Measurements from ENCODE around the gene OR6S1.

OR6S1 gene

DNA sequence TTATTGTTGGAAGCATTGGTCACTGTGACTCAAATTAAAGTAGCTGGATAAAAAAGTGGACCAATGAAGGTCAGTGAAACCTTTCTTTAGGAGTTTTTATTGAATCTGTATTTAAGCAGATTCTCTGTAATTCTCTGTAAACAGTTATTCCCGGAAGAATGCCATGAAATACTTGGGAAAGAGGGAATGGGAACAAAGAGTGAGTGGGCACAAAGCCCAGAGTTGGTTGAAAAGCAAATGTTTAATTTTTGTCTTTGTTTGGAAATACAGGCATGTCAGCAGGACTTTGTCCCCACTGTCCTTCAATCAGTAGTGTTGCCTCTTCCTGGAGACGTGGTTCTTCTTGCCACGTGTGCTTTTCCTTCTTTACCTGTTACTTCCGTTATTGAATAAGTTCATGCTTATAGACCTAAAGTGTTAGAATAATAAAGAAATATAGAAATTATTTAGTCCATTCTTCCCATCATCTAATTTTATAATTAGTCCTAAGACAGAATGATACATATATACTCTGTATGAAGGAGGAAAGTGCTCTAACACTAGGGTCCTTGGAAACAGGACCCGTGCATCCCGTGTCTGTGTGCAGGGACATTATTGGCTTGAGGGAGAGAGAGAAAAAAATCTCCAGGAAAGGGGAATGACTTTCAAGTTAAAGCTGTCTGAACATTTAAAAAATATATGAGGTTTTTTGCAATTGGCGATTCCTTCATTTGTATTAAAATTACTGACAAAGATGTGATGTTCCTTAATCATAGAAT lies 45.1 kb upstream of the OR6S1 start:
- Histone ChIP-seq H3K9me3 (ENCODE audit: severe bottlenecking) (peaks cover 26% of the 10 kb centered on the region), H3K36me3 (no peaks in the 10 kb centered on the region), H3K27ac (no peak overlapping the region), H3K4me3 (ENCODE audit: low read depth, low read length) (no peak overlapping the region), H3K27me3 (ENCODE audit: insufficient read depth, low read depth, severe bottlenecking) (peaks cover 94% of the 10 kb centered on the region)
- TF ChIP-seq, protein P1, sequence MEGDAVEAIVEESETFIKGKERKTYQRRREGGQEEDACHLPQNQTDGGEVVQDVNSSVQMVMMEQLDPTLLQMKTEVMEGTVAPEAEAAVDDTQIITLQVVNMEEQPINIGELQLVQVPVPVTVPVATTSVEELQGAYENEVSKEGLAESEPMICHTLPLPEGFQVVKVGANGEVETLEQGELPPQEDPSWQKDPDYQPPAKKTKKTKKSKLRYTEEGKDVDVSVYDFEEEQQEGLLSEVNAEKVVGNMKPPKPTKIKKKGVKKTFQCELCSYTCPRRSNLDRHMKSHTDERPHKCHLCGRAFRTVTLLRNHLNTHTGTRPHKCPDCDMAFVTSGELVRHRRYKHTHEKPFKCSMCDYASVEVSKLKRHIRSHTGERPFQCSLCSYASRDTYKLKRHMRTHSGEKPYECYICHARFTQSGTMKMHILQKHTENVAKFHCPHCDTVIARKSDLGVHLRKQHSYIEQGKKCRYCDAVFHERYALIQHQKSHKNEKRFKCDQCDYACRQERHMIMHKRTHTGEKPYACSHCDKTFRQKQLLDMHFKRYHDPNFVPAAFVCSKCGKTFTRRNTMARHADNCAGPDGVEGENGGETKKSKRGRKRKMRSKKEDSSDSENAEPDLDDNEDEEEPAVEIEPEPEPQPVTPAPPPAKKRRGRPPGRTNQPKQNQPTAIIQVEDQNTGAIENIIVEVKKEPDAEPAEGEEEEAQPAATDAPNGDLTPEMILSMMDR (IDR thresholded peaks at IDR 0.05; ENCODE audit: low read depth, low read length): no peak
- no peak for DNase-seq

DNA sequence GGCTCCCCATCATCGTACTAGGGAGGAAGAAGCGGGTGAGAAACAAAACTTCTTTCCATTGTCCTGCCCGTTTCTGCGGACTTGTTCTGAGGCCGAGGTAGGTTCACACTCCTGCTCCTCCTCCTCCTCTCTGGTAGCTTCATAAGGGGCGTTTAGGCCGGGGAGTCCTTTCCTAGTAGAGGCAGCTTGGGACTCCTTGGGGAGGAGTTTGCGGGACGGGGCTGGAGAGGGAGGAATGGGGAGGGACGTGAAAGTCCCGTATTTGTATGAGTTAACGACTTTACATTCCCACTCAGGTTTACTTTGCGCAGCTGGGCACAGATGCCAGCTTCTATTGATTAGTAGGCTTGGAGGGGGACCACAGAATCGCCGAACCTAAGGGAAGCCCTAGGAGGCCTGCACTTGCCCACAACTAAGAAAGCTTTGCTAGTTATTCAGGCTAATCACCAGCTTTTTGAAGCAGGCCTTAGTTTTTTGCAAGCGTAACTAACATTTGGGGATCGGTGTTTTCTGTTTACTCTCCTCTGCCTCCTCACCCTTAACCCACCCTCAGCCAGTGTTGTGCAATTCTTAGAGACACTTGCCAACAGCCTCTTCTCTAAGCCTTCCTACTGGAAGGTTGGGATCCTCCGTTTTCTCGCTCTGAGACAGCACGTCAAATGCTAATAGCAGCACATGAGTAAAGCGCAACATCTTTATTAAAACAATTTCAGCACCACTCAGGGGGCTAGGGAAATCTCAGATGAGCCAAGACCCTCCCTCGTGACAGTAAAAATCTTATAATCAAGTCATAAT lies 43.4 kb upstream of the OR6S1 start:
- TF ChIP-seq, protein P1 (IDR thresholded peaks at IDR 0.05; ENCODE audit: low read depth, low read length): no peak
- H3K27ac ChIP-seq: no peak overlapping the region
- no peak for DNase-seq
- peaks cover 29% of the 10 kb centered on the region for H3K9me3 ChIP-seq (ENCODE audit: severe bottlenecking)
- H3K36me3 ChIP-seq: no peaks in the 10 kb centered on the region
- no peak overlapping the region for H3K4me3 ChIP-seq (ENCODE audit: low read depth, low read length)
- H3K27me3 ChIP-seq (ENCODE audit: insufficient read depth, low read depth, severe bottlenecking): peaks cover 98% of the 10 kb centered on the region

DNA sequence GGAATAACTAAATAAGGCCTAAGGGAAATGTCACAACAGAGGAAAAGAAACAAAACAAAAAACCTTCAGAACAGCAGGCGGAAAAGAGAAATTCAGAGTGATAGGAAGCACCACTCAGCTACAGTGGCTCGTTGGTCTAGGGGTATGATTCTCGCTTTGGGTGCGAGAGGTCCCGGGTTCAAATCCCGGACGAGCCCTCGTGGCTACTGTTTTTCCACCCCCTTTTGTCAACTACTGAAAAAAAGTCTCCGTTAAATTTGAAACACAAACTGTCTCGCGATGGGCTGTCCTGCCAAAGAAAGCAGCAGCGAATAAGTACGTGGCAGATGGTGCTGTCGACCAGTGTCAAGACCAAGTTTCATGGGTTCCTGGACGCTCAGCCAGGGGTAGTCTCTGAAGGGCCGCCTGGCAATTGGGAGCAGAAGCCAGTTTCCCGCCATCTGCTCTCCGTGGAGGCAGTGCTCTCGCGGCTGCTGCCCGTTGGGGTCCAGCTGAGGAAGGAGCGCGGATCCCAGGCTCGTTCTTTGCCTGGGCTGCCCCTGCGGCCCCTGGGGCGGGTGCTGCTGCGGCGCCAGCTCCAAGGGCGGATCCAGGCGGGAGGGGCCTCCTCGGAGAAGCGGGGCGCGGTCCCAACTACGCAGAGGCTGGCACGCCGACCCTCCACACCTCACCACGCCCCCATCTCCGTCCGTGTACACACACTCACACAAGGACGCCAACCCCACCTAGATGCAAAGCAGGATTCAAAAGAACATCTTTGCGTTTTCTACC lies 42.6 kb upstream of the OR6S1 start, which contains the start of gene RNASE4:
Gene RNASE4 (plus strand): TSS at position 670 of the 771 bp plus-strand sequence. CDS start 14,812 bp downstream, outside the sequence.
- no peak within 1 kb of the TSS for H3K4me3 ChIP-seq (ENCODE audit: low read depth, low read length)
- H3K9me3 ChIP-seq (ENCODE audit: severe bottlenecking): peaks cover 29% of the 10 kb centered on the region
- peaks cover 98% of the 10 kb centered on the region for H3K27me3 ChIP-seq (ENCODE audit: insufficient read depth, low read depth, severe bottlenecking)
- no peak for DNase-seq
- no peaks in the 10 kb centered on the region for H3K36me3 ChIP-seq
- no peak within 1 kb of the TSS for H3K27ac ChIP-seq
- TF ChIP-seq, protein P1 (IDR thresholded peaks at IDR 0.05; ENCODE audit: low read depth, low read length): no peak

DNA sequence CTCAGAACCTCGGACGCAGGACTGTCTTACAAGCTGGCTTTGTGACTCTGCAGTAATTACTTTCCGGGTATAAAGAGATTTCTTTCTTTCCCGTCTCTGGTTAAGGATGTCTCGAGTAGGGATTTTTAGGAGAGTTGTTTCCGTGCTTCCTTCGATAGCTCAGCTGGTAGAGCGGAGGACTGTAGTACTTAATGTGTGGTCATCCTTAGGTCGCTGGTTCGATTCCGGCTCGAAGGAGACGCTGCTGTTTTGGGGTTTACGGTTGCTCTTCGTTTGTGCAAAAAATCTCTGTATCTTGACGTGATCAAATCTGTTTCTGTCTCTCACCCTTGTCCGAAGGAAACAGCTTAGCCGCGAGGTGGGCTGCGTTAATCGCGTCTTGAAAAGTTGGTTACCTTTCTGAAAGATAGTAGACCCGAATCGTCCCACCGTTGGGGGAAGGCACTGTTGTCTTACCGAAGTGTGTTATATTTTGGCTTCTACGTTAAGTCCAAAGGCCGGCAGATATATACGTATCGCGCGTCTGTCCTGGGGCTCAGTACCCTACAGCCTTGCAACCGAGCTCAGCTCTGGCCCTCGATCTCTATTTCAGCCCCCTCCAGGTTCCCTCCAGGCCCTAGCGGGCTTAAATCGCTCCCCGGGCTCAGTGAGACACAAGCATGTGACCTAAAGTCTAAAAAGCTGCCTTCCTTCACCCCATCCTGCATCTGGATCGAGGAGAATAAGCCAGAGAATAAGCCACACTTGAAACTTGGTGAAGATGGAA lies 41.8 kb upstream of the OR6S1 start:
- Histone ChIP-seq H3K27ac (no peak overlapping the region), H3K36me3 (no peaks in the 10 kb centered on the region), H3K27me3 (ENCODE audit: insufficient read depth, low read depth, severe bottlenecking) (peaks cover 97% of the 10 kb centered on the region), H3K4me3 (ENCODE audit: low read depth, low read length) (no peak overlapping the region), H3K9me3 (ENCODE audit: severe bottlenecking) (peaks cover 29% of the 10 kb centered on the region)
- DNase-seq: no peak
- TF ChIP-seq, protein P1 (IDR thresholded peaks at IDR 0.05; ENCODE audit: low read depth, low read length): no peak

DNA sequence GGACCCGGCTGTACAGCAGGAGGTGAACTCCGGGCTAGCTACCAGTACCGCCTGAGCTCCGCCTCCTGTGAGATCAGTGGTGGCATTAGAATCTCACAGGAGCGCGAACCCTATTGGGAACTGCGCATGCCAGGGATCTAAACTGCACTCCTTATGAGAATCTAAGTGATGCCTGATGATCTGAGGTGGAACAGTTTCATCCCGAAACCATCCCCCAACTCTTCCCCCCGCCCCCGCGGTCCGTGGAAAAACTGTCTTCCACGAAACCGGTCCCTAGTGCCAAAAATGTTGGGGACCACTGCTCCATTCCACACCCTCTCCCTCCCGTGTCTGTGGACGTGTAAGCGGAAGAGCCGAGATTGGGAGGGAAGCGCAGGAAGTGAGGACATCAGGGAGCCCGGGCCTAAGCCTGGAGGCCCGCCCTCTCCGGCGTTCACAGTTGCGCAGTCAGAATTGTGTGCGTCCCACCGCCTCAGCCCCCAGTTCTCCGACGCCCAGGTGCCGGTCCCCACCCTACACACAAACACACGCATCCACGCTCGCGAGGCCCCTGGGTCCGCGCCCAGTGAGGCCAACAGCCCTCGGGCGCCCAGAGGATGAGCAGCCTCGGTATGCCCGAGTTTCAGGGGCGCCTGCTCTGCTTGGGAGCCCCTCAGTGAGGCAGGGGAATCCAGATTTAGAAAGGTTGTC lies 41.1 kb upstream of the OR6S1 start:
- TF ChIP-seq, protein P1 (IDR thresholded peaks at IDR 0.05; ENCODE audit: low read depth, low read length): no peak
- Histone ChIP-seq H3K9me3 (ENCODE audit: severe bottlenecking) (peaks cover 29% of the 10 kb centered on the region), H3K27me3 (ENCODE audit: insufficient read depth, low read depth, severe bottlenecking) (peaks cover 95% of the 10 kb centered on the region), H3K36me3 (no peaks in the 10 kb centered on the region), H3K27ac (no peak overlapping the region), H3K4me3 (ENCODE audit: low read depth, low read length) (no peak overlapping the region)
- no peak for DNase-seq

Measured in WERI-Rb-1 (cell line).